Adipose tissue (tissue), 3 donors: ENCODE data around the gene RPS6KA6. TPM values are rescaled to one million over a fixed set of nuclear protein-coding genes. Genes with fewer than 3 reads are reported as not detected.

Experiments
- H3K27ac ChIP-seq: one replicate; pipeline ENCODE4 v1.5.1; 2013; ENCODE audit warnings: low read depth, low read length
- WGBS, 3 donors: extraction: QIAGEN DNeasy Blood & Tissue Kit; methylation state at CpG; one replicate each; pipeline ENCODE4 v1.1.7; 2013; 5-methylcytosine and 5-hydroxymethylcytosine counted together
- polyA plus RNA-seq, 3 donors: library from polyadenylated mRNA; stranded (reverse); fragments of 200-250 nt; gene quantifications; one replicate each; pipeline ENCODE4 v1.2.3, GENCODE V29; 2013
- donor health status: healthy with polysubstance abuse.
- donor health status: Bipolar disorder and iron deficiency.
- donor health status: healthy.

RPS6KA6 gene
- under 1 TPM; 0.11 to 0.55 (median 0.18) TPM for polyA plus RNA-seq

DNA sequence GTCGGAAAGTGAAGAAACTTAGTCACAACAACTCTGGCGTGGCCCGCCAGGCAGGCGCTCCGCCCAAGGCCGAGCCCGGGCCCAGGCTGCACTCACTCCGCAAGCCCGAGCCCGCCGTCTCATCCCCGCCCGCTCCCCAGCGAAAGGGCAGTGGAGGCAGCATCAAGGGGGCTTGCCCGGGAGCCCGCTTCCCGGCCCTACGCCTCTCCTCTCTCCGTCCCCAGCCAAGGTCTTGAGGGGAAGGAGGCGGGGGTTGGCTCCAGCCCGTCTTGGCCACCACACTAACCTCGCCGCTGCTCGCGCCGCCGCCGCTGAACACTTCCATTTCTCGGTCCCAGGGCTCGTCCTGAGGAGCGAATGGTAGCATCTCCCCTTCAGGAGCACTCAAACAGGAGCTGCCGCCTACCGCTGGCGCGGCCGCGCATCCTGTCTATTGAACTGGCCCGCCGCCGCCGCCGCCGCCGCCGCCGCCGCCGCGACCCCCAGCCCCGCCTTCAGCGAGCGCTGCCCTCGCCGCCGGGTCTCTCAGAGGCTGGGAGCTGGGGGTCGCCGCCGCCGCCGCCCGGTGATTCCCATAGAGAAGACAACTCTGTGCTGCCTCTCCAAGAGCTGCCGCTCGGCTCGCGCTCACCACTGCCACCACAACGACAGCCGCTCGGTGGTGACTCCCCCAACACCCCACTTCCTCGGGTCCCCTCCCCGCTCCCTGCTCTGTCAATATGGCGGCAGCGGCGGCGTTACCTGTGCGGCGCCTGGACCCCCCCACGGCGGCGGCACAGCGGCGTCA, at the start of gene RPS6KA6:
Gene RPS6KA6 (minus strand): TSS at position 667 of the 787 bp plus-strand sequence. CDS start 300 bp downstream, at position 367.
- 1 to 30% (median 1%) methylated on average over 32 to 80 of the region's 81 CpGs for WGBS, 3 donors
- H3K27ac ChIP-seq, result no peak within 1 kb of the TSS

DNA sequence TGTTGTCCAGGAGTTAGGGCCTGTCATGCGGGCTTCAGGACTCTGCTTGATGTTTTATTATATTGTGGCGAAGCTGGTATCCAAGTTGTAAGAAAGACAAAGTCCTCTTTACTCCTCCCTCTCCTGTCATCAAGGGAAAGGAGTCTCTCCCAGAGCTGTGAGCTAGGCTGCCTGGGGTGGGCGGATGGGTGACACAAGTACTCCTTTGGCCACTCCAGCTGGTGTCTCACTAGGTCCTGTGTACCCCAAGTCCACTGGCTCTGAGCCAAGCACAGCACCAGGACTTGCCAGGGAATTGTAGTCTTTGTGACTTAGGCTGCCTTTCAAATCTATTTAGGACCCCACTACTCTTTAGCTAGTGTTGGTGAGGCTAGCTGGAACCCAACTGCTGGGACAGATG, 36.7 kb upstream of the RPS6KA6 start:
- no peak overlapping the region for H3K27ac ChIP-seq
- 70 to 95% (median 91%) methylated on average over 3 of the region's 3 CpGs for WGBS, 3 donors

- H3K27ac ChIP-seq, result no peak overlapping the region
Observed at GRCh38 chrX:84223261-84223660, 35.3 kb upstream of the RPS6KA6 start.

- no peak overlapping the region for H3K27ac ChIP-seq
- WGBS, 3 donors, result 53 to 72% (median 60%) methylated on average over 2 of the region's 2 CpGs
Observed at GRCh38 chrX:84221181-84221580, 33.2 kb upstream of the RPS6KA6 start.

GRCh38 chrX:84219551-84219950, 31.6 kb upstream of the RPS6KA6 start:
- 42 to 73% (median 58%) methylated on average over 1 of the region's 1 CpG for WGBS, 3 donors
- no peak overlapping the region for H3K27ac ChIP-seq

DNA sequence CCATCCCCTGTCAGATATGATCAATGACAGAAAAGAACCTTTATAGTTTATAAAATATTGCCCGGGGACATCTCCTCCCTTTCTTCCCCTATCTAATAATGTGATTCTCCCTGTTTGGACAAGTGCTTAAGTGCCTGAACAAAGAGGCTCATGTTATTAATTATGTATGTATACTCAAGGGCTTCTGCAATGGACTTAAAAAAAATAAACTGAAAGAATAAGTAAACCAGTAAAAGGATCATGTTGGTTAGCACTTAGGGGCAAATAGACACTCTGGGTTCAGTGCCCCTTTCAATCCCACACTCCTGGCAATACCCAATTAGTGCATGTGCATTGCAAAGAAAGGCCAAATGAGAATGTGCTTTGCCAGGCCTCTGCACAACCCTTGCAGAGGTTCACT, 30.7 kb upstream of the RPS6KA6 start:
- H3K27ac ChIP-seq, result no peak overlapping the region
- WGBS, 3 donors, result 43 to 68% (median 56%) methylated on average over 1 of the region's 1 CpG

- H3K27ac ChIP-seq, result no peak overlapping the region
- 23 to 37% (median 31%) methylated on average over 2 of the region's 2 CpGs for WGBS, 3 donors
Observed at GRCh38 chrX:84216881-84217280, 28.9 kb upstream of the RPS6KA6 start.

DNA sequence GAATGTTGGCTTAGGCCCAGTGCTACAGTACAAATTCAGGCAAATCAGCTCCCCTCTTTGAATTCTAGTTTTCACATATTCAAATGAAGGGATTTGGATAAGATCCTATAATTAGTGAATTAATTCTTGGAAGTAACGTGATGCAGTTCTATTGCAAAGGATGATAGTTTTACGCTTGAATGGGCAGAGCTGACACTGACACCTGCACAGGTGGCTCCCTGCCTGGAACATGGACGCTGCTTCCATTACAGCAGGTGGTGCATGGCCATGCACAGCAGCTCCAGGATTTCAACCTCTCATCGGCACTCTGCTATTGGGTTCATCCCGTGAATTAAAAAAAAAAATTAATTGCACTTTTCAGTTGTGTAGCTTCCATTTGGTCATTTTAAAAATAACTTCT, 28.4 kb upstream of the RPS6KA6 start:
- WGBS, 3 donors, result 70 to 83% (median 75%) methylated on average over 5 of the region's 5 CpGs
- no peak overlapping the region for H3K27ac ChIP-seq

DNA sequence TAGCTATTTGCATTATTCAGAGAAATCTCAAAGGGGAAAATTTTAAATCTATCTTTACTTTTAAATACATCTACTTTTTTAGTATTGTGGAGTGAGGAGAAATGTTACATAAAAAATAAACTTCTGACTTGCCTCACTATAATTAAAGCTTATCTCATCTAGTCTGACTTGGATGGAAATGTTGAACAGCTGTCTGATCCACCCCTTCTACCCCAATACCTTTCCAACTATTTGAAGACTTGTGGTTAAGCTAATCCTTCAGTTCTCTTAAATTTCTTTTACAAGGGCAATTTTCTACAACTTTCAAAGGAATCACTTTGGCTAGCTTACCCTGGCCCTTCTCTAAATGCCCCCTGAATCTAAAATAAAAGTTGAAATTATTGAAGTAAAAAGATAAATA, 17.3 kb upstream of the RPS6KA6 start:
- H3K27ac ChIP-seq, result no peak overlapping the region

DNA sequence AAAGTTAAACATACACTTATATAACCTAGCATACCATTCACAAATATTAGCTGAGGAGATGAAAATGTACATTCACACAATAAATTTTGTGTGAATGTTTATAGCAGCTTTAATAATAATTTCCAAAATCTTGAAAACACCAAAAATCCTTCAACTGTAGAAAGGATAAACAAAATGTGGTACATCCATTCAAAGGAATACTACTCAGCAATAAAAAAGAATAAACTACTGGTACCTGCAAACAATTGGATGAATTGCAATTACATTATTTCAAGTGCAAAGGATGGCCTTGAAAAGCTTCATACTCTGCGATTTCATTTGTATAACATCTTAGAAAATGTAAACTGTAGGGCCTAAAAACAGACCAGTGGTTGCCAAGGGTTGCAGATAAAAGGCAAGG, 11.7 kb upstream of the RPS6KA6 start:
- WGBS, 3 donors, result 66 to 96% (median 78%) methylated on average over 1 of the region's 1 CpG
- H3K27ac ChIP-seq, result no peak overlapping the region

DNA sequence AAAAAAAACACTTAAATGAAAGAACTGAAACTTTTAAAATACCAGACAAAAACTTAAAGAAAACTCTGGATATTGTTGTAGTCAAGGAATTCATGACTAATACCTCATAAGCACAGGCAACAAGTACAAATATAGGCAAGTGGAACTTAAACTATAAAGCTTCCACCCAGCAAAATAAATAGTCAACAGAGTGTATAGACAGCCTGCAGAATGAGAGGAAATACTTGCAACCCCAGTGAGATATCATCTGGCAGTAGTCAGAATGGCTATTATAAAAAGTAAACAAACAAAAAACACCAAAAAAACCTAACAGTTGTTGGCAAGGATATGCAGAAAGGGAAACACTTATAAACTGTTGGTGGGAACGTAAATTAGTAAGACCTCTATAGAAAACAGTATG, 9.6 kb upstream of the RPS6KA6 start:
- H3K27ac ChIP-seq, result no peak overlapping the region
- 41 to 76% (median 73%) methylated on average over 1 of the region's 1 CpG for WGBS, 3 donors

DNA sequence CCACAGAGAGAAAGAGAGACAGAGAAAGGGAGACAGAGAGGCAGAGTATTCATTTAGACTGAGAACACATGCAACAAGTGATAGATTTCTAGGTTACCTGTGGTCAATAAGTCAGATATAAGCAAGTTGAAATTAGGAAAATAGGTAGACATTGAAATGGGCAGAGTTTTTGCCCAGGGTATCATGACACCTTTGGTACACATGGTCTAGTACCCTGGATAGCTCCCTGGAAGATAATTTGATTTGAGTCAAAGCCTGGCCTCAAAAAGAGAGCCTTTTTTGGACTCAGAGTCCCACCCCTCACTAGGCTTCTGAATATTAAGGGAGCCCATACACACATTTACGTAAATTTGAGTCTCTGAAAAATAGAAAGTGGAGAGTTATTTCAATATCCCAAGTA, 4.0 kb upstream of the RPS6KA6 start:
- WGBS, 3 donors, result 68 to 80% (median 78%) methylated on average over 1 of the region's 1 CpG
- H3K27ac ChIP-seq, result no peak overlapping the region

- 46 to 56% (median 47%) methylated on average over 6 of the region's 6 CpGs for WGBS, 3 donors
Observed at GRCh38 chrX:84189125-84189524, 1.1 kb upstream of the RPS6KA6 start.

GRCh38 chrX:84188320-84188834, 378 bp upstream of the RPS6KA6 start:
- WGBS, 3 donors, result 4 to 18% (median 4%) methylated on average over 11 to 19 of the region's 19 CpGs
- H3K27ac ChIP-seq, result no peak overlapping the region

More at GRCh38 chrX:84189125-84189524, 1.1 kb upstream of the RPS6KA6 start:
- no peak overlapping the region for H3K27ac ChIP-seq

DNA sequence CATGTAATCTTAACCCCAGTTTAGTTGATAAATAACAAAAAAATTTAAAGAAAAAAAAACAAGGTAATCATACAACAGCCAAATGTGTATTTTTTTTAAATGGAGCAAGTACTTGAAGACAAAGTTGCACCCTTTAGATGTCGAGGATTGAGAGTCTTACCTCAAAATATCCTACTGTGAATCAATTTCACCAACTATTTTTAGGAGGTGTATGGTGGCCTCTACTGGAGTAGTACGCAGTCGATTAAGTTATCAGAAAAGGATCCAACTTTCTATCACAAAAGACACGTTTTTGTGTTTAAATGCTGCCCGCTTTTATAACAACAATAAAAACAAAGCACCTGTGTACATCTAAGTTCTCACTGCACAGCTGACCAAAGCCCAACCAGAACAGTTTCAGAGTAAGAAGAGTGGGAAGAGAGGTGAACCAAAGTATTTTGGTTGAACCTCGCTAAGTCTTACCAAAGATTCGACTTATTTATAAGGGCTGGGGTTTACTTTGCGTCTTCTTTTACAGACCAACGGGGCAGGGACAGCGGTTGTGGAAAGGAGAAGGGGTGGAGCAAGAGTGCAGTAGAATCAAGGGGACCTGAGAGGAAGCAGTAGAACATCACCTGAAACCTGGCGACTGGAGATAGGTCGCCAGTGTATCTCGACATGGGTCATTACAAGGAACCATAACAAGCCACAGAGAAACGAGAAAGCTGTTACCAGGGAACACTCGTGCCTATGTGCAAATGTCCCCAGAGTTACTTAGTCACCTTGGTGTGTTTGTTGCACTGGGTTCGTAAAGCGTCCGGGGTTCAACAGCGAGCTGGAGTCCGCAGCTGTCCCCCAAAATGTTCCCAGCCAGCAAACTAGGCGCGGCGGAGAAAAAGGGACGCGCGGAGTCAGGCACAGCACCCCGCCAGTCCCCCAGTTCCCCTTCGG, 1.1 kb downstream of the RPS6KA6 start:
- no peak overlapping the region for H3K27ac ChIP-seq
- 7 to 27% (median 8%) methylated on average over 13 to 28 of the region's 28 CpGs for WGBS, 3 donors

DNA sequence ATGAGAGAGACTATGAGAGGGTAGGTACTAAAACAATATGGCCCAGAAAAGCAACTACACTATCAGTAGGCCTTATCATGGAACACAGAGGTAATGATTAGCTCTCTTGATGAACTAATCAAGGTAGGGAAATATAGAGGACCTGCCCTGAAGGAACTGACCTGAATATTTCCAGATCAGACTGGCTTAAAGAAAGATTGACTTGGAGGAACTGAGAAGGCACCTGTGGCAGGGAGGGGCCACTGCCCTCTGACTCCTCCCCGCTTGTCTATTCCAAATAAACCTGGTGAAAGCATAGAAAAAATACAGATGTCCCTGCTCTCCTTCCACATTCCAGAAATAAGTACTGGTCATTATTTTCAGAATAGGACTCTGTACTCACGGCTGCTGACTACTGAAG, 5.5 kb downstream of the RPS6KA6 start:
- no peak overlapping the region for H3K27ac ChIP-seq
- WGBS, 3 donors, result 58 to 87% (median 65%) methylated on average over 2 of the region's 2 CpGs

GRCh38 chrX:84175958-84176357, 12.0 kb downstream of the RPS6KA6 start:
- H3K27ac ChIP-seq, result no peak overlapping the region

DNA sequence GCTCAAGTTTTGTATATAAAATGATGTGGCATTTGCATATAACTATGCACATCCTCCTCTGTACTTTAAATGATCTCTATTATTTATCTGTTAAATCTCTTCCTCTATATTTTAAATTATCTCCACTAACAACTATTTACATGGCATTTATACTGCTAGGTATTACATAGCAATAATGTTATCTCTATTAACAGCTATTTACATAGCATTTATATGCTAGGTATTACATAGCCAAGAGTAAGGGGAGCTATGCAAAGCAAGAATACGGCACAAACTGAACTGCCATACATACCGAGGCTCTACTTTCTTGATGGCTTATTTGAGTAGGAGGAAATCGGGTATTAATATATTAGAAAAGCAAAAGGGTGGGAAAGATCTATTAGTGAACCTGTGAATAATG, 12.7 kb downstream of the RPS6KA6 start:
- no peak overlapping the region for H3K27ac ChIP-seq
- 76 to 97% (median 89%) methylated on average over 3 of the region's 3 CpGs for WGBS, 3 donors

DNA sequence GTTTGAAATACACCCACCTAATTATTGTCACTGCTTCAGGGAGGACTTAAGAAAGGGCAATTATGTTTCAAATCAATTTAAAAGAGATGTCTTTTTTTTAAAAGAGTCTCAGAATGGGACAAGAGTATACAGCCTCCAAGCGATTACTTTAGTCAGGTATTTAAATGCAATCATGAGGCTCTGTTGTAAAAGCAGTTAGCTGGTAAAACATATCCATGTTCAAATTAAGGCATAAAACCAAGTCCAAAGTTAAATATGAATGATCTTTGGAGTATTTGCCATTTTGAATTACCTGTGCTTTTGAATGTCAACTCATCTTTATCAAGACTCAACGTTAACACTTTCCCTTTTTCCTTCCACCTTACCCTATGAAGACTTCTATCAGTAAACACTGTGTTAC, 13.7 kb downstream of the RPS6KA6 start:
- WGBS, 3 donors, result 76 to 92% (median 80%) methylated on average over 2 of the region's 2 CpGs

More for the DNA sequence above, 13.7 kb downstream of the RPS6KA6 start:
- H3K27ac ChIP-seq, result no peak overlapping the region
